ENCODE measurements around the gene NPDC1.
A peak's percentile ranks its signal among the peaks of the same experiment; 100 is the strongest.

The NPDC1 gene

DNA sequence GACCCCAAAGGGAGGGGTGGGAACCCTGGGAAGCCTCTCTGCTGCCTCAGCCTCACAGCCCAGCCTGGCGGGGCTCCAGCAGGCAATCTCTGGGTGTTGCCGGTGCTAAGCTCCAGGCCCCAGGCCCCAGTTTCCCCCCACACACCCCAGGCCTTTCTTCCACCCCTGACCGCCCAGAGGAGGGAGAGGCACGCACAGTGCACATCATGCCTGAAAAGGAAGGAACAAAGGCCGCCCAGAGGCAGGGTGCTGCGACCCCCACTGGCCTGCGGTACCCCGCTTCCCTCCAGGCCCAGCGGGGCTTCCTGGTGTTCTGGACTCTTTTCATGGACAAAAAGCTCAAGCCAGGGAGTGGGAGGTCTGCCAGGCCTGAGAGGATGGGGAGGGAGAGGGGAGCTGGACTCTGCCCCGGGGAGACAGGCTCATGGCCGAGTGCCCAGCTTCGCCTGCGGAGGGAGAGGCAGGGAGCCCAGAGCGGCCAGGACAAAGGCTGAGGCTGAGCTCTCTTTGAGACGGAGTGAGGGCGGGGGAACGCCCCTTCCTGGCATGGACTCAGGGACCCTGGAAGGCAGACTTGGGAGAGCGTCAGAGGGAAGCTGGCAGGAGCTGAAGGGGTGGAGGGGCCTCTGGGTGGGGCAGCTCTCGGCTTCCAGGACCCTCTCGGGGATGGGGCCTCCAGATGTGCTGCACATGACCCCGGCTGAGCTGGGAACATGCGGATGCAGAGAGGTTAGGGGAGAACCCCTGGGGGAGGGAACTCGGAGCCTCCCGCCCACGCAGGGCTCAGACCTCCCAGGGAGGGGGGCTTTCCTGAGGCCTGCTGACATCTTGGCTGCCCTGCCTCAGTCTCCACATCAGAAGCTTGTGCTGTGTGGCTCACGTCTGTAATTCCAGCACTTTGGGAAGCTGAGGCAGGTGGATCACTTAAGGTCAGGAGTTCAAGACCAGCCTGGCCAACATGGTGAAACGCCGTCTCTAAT lies 9.7 kb upstream of the NPDC1 start:
- no peak for DNase-seq

DNA sequence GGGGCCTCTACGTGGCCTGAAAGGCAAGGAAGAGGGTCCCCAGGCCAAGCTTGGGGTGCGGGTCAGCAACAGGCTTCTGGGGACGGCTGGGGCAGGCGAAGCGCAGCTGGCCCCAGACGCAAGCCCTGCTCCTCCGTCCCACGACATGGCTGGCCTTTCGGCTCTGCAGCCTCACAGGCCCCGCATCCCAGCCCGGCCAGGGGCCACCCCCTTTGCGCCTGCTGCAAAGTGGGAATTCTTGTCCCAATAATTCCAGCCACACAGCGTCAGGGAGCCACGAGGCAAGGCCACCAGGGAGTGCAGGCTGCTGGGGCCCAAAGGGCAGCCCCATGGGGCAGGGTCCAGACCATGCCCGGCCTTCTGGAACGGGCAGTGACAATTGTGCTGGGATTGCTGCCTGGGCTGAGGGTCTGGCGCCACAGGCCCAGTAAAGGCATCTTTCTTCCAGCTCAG lies 9.0 kb upstream of the NPDC1 start:
- DNase-seq: no peak

DNA sequence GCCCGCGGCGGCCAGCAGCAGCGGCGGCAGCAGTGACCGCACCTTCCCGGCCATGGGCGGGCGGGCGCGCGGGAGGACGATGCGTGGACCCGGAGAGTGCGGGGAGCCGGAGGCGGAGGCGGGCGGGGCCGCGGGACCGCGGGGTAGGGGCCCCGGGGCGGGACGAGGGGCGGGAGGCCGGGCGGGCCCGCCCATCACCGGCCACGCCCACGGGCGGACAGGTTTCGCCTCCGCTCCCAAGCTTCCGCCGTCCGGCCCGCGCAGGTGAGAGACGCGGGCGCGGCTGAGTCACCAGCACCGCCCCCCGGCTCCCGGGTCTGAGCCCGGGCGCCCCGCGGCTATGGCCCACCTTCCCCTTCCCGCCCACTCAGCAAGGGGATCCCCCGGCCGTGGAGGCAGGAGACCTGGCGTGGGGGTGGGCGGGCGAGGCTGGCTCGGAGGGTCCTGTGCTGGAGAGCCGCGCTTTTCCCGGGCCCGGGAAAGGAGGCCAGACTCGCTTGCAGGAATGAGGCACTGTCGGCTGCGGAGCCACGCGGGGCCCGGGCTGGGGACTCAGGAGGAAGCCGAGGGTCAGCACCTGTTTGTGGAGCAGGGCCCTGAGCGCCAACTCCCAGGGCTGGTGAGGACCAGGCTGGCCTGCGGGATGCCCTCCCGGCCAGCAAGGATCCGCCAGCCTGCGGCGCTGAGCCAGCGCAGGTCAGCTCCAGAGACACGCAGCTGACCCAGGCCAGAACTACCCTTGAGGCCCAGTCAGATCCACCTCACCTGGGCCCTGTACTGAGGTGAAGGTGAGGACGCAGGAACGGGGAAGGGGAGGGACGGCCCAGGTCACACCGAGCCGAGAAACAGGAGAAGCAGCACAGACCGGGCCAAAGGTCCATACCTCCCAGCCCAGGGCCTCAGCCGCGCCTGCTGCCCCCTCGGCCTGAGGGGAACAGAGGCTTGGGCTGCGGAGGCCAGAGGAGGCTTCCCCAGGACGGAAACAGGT lies 8.3 kb upstream of the NPDC1 start, which contains the start of gene ENTPD2:
TSS of gene ENTPD2 (minus strand) at position 118 of the 988 bp plus-strand sequence. CDS start at position 54, 64 bp downstream.
- DNase-seq: no peak

DNA sequence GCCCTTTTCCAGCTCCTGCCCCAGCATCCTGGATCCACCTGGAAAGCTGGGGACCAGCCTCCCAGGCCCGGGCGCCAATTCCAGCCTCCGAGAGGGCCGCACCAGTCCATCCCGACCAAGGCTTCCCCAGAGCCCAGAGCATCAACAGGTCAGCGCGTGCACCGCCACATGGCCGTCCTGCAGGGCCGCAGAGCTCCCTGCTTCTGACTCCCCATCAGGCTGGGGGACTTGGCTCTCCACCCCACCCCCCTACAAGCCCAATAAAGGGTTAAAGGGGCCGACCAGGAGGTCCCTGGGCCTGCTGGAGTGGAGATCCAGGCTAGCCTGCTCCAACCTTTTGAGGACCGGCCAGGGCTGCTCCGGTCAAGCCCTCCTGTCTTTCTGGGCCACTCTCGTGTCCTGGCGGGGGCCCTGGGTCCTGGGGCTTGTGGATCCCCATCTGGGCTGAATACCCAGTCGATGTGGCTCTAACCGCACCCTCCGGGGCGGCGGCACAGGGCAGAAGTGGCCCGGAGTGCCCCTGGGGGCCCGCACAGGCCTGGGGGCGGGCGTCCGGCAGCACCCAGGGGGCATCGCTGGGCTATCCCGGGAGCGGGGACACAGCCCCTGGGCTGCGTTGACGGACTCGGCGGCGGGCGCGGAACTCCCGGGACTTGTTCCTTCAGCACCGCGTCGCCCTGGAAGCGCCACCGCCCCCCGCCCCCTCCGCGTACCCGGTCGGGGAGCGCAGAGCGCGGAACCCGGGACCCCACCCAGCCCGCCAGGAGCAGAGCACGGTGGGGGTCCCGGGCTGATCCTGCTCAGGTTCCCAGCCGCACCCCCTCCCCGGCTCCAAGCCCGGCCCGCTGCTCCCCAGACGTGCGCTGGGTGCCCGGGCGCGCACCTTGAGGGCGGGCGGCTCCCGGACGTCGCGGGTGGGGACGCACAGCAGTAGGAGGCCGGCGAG lies 7.3 kb upstream of the NPDC1 start:
- no peak for DNase-seq

DNA sequence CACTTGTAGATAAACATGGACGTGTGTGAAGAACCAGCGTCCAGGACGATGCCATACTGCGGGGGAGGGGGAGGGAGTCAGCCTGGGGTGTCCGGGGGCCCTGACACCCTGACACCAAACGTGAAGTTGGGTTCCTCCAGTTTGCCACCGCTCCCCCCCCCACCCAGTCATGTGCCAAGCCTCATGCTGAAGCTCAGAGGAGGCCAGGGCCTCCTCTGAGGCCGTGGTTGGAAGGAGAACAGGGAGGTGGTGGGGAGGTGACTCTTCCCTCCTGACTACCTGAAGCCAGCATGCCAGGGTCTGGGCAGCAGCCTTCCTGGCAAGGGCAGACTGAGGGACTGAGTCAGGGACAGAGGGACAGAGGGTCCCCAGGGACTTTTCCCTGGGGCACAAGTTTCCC lies 6.3 kb upstream of the NPDC1 start:
- no peak for DNase-seq

DNA sequence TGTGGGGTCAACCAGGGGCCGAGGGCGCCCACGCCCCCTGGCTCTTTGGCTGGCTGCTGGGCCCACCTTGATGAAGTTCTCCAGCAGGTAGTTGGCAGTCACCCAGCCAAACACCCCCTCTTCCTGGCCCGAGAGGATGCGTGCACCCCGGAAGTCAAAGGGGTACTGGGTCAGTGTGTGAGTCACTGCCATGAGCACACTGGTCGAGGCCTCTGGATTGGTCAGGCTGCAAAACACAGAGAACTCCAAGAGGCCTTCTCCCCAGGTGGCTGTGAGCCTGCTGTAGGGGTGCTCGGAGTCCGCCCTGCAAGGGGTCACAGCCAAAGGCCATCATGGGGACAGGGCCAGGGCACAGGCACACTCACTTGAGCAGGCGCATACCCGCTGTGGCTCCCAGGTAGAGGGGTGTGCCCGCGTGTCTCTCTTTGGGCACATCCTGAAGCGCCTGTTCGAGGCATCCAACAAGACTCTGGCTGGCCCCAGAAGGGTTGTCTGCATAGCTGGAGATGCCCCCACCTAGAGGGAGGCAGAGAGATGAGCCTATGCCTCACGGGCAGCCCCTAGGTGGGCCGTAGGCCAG lies 5.3 kb upstream of the NPDC1 start:
- DNase-seq: no peak

DNA sequence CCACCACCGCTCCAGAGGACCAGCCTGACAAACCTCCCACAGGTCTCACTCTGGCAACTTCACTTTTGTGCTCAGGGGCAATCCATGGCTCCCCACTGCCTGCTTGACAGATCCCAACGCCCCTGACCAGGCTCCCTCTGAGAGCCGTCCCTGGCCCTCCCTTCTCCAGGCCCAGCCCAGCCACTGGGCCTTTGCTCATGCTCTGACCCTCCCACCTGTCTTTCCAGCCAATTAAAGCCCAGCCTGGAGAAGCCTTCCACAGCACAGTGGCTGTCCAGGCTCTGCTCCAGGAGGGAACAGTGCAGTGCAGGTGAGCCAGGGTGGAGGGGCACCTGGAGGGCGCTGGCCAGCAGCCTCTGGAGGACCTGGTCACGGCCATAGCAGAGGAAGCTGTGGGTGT lies 4.6 kb upstream of the NPDC1 start:
- DNase-seq: no peak

DNA sequence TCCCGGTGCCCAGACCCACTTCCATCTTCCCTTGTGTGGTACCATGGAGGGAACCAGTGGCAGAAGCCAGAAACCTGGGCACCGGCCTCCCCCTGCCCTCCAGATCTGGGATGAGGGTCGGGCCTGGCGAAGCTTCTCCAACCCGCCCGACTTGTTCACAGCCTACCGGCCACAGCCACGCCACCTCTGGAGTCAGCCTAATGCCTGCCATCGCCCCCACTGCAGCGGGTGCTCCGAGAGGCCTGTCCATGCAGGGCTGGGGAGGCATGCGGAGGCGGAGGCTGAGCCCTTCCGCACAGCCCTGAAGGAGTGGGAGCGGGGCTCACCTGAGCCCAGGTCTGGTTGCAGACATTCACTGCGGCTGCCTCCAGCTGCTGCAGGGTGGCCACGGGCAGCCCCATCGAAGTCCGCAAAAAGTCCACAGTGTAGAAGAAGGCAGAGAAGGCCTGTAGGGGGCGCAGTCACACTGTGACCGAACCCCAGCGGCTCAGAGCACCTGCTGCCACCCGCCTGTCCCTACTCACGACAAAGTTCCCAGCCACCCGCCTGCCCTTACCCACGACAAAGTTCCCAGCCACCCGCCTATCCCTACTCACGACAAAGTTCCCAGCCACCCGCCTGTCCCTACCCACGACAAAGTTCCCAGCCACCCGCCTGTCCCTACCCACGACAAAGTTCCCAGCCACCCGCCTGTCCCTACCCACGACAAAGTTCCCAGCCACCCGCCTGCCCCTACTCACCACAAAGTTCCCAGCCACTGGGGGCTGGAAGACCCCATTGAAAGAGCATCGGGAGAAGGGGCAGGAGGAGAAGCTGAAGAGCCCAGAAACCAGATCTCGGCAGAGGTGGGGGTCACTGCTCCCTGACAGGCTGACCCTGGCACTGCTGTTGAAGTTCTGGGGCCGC lies 3.8 kb upstream of the NPDC1 start:
- DNase-seq: peak; percentile 67

DNA sequence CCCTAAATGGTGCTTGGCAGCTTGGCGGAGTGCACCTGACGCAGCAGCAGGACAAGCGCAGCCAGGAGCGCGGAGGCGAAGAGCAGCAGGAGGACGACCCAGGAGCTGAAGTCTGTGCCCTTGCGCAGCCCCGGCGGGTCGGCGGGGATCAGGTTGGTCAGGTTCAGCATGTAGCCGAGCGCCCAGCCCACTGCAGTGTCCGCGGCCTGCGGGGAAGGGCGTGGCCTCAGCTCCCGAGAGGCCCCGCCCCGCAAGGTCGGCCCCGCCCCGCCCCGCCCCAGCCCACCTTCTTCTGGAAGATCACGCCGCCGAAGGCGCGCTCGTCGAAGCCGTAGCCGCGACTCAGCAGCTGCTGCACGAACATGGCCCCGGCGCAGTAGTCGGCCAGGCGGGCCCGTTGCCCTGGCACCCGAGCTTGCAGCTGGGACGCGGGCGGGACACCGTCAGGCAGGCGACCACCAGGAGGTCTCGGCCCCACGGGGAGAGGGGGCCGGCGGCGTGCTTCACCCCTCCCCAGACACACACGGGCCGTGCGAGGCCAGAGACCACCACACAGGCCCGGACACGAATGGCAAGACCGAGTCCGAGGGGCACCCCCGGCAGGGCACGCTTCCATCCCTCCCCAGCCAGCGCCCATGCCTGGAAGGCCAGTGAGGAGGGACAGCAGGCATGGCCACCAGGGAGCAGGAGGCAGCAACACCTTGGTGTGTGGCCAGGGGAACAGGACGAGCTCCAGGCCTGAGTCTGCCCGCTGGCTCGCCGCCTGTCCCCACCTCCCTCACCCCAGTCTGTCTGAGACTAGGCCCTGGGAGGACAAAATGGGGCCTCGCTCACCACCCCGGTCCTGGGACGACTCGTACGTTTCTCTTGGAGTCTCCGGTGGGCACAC lies 2.9 kb upstream of the NPDC1 start:
- no peak for DNase-seq

DNA sequence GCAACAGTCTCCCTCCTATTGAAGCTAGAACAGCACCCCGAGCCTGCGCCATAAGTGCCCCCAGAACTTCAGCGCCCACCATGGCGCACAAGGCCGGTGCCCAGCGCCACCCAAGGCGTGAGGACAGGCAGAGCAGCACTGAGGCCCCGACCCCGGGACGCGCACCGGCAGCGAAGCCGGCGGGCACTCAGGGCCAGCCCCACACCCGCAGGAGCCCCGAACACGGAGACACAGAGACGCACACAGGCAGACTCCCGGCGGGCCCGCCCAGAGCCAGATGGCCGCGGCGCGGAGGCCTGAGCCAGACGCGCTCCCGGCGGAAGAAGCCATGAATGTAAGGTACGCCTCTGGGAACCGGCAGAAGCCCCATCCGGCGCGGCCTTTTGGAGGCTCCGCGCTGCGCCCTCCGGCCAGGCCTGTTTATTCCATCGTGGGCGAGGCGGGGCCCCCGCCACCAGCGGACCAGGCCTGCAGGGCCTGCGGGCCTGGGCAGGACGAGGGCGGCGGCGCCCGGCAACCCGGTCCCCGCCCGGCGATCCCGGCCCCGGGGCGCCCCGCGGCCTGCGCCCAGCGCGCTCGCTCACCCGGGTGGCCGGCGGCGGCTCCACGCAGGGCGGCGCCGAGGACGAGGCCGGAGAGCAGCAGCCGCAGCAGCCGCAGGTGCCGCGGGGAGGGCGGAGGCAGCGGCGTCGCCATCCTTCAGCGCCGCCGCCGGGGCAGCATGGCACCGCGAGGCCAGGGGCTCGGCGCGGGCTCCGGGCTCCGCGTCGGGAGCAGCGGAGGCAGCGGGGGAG lies 486 bp downstream of the NPDC1 start:
- DNase-seq: no peak

DNA sequence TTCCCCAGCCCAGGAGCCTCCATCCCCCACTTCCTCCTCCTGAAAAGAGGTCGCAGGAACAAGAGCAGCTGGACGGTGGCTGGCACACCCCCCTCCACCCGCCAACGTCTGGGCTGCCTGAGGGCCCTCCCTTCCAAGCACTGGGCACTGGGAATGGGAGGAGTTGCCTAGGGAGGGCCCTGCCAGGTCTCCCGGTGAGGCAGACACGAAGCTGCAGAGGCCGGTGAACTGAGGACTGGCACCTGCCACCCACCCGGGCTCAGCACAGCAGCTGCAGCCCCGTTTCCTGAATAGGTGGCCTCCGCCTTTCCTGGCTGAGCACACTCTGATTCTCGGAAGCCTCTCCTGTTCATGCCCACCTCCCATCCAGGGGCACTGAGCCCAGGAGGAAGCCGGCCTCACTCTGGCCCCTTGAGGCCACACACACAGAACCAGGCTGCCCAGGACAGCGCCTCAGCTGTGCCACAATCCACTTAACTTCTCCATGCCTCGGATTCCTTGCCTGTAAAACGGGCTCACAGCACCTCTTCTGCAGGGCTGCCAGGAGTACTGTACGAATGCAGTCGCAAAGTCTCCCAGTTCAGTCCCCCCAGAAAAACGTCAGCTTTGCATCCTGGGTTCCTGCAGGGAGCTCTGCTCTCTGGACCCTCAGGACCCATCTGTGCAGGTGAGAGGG lies 1.3 kb downstream of the NPDC1 start:
- no peak for DNase-seq

DNA sequence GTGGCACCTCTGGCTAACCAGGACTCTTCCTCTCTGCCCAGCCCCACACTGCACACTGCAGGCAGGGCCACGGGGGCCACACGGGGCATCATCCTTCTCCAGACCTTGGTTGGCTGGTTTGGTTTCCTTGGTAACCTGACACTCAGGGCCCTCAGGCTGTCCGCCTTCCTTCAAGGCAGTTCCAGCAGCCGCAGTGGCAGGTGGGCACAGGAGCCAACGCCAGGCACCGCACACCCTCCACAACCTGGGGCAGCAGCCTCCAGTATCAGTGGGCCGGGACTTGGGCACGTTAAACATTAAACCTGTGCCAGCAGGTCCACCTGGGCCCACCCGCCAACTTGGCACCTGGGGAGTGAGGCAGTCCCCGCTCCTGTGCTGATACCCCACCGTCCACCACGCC lies 1.9 kb downstream of the NPDC1 start:
- no peak for DNase-seq

DNA sequence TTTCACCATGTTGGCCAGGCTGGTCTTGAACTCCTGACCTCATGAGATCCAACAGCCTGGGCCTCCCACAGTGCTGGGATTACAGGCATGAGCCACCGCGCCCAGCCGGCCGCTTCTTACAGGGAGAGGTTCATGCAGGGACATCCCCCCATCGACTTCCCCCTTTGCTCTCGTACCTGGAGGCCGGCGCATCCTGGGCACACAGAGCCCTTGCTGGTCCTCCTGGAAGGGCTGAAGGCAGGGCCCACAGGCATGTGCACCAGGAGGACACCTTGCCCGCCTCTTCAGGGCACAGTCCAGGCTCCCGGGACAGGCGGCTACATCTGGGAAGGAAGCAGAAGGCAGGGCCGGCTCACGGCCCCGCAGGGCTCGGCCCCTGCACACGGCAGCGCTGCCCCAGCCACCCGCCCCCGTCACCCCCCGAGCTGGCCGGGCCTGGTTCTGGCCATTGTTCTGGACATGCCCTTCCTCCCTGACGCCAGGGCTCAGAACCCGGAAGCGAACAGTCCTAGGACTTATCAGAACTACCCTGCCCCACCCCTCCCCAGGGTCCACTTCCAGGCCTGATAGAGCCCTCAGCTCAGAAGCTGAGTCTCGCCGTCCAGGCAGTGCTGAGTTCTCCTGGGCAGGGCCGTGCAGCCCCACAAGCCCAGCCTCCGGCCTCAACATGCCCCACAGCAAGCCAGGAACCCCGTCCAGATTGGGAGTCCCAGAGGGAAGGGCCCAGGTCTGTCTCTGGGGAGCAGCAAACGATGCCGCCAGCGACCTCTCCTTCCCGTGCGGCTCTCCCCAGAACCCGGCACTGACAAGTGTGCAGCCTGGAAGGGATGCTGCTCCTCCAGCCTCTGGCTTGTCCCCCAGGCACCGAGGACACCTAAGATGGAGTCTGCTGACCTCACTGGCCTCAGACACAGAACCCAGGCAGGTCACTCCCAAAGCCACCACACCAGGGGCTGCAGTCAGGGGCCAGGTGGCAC lies 2.9 kb downstream of the NPDC1 start:
- DNase-seq: no peak

DNA sequence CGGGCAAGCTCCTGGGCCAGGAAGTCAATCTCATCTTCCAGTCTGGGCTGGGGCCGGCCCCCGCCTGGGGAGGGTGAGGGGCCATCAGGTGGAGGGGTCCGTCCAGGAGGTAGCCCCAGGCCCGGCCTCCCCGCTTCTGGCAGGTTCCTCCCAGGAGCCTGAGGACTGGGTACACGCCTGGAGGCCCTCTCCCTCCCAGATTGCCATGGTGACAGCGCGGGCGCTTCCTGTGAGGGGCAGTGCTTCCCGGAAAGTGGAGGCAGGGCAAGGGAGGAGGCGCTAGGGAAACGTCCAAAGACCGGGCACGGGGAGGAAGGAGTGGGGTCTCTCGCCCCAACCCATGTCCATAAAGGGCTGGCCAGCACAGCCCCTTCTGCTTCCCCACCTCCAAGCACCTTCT lies 4.9 kb downstream of the NPDC1 start:
- no peak for DNase-seq

DNA sequence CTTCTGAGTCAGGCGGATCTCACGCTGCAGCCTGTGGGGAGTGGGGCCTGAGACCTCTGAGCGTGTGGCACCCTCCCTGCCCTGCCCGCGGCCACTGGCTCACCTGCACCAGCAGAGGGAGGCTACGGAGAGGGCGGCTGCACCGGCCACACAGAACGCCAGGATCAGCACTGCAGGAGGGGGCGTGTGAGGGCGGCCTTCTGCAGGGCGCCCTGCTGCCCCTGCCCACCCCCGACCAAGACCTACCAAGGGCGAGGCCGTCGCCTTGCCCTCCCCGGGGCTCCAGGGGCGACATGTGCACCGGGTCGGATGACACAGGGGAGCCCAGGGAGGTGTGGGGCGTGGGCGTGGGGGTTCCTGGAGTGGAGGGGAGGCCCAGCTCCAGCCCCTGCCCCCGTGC lies 5.4 kb downstream of the NPDC1 start:
- DNase-seq: no peak

DNA sequence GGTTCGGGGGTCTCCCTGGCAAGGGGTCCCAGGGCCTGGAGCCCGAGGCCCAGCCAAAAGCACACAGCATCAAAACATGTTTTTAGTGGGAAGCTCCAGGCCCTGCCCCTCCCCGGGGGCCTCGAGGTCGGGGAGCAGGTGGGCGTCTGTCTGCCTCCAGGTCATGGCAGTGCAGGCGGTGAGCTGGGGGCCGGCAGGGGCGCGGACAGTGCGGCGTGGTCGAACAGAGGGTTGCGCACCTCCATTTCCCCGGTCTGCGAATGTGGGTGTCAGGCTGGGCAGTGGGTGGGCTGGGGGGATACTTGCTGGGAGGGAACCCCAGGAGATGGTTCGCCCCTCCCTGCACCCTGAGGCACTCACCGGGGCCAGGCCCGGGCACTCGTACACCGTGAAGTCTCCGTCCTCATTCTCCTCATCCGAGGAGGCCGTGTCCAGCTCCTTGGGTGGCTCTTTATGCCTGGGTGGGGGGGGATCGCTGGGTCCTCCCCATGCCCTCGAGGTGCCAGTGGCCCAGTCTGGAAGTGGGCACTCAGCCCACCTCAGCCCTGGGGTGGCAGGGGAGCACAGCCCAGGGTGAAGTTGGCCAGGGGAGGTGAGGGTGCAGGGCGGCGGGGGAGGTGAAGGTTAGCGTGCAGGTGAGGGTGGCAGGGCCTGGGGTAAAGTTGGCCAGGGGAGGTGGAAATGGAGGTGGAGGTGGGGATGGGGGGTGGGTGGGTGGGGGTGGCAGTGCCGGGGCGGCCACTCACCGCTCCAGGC lies 6.2 kb downstream of the NPDC1 start:
- no peak for DNase-seq

Measured in hematopoietic multipotent progenitor cell treated with erythropoietin and hydrocortisone succinate and interleukin-3 and kit ligand, for 8 days (in vitro differentiated cells).